H1 (cell line): ENCODE measurements around the gene ZFAND3.

ENCODE experiments used
- BCL11A ChIP-seq, 2 experiments: IDR thresholded peaks; one replicate each; pipeline ENCODE4 v1.6.1; 2011; ENCODE audit warnings: low read depth in 2 of 2, low read length in 2 of 2, mild to moderate bottlenecking in 2 of 2
- BRCA1 ChIP-seq: IDR thresholded peaks from 2 replicates; pipeline ENCODE4 v1.6.1; 2012; ENCODE audit warnings: low read depth, low read length, improper control_type of control experiment
- CEBPB ChIP-seq: IDR thresholded peaks from 2 replicates; pipeline ENCODE4 v1.6.1; 2012; ENCODE audit warnings: low read depth, low read length
- E2F6 ChIP-seq: IDR thresholded peaks from 2 replicates; pipeline ENCODE4 v1.6.1; 2012; ENCODE audit warnings: inconsistent platforms
- JUND ChIP-seq: IDR thresholded peaks from 2 replicates; pipeline ENCODE4 v1.6.1; 2011; ENCODE audit warnings: mild to moderate bottlenecking, improper control_type of control experiment, low read length
- POLR2A ChIP-seq, 2 experiments: IDR thresholded peaks; 1 replicate in 1 of 2; 2 replicates in 1 of 2; pipeline ENCODE4 v1.6.1; 2011; ENCODE audit warnings: low read depth in 2 of 2, low read length in 2 of 2, mild to moderate bottlenecking in 2 of 2; ENCODE audit errors: control extremely low read depth in 1 of 2
- POLR2AphosphoS5 ChIP-seq: IDR thresholded peaks from 2 replicates; pipeline ENCODE4 v1.6.1; 2011; ENCODE audit warnings: low read depth, low read length
- SAP30 ChIP-seq: fragments of 300-600 bp; sonication (generic); IDR thresholded peaks from 2 replicates; pipeline ENCODE4 v1.7.1; 2012; ENCODE audit warnings: low read length, moderate library complexity, mild to moderate bottlenecking, inconsistent platforms; ENCODE audit not compliant: insufficient read depth, insufficient replicate concordance
- SIN3A ChIP-seq, 2 experiments: IDR thresholded peaks in 1 of 2; conservative IDR thresholded peaks in 1 of 2; 2 replicates each; pipeline ENCODE4 v1.6.1; 2011 to 2012; ENCODE audit warnings: low read length in 2 of 2, improper control_type of control experiment in 1 of 2, low read depth in 1 of 2, mild to moderate bottlenecking in 1 of 2
- TF ChIP-seq, protein P1 (sequence below), 3 experiments: IDR thresholded peaks; 1 replicate in 2 of 3; 2 replicates in 1 of 3; pipeline versions ENCODE4 v1.5.1 to v1.6.1; 2011; ENCODE audit warnings: low read length in 3 of 3, mild to moderate bottlenecking in 3 of 3, inconsistent platforms in 2 of 3, low read depth in 1 of 3, moderate library complexity in 1 of 3; ENCODE audit not compliant: insufficient read depth in 1 of 3; ENCODE audit errors: control extremely low read depth in 1 of 3
- TF ChIP-seq, protein P2 (sequence below): IDR thresholded peaks from 2 replicates; pipeline ENCODE4 v1.6.1; 2011; ENCODE audit warnings: low read length, improper control_type of control experiment
- TF ChIP-seq, protein P3 (sequence below): IDR thresholded peaks from 2 replicates; pipeline ENCODE4 v1.6.1; 2012; ENCODE audit warnings: inconsistent platforms

- TF ChIP-seq, protein P1, sequence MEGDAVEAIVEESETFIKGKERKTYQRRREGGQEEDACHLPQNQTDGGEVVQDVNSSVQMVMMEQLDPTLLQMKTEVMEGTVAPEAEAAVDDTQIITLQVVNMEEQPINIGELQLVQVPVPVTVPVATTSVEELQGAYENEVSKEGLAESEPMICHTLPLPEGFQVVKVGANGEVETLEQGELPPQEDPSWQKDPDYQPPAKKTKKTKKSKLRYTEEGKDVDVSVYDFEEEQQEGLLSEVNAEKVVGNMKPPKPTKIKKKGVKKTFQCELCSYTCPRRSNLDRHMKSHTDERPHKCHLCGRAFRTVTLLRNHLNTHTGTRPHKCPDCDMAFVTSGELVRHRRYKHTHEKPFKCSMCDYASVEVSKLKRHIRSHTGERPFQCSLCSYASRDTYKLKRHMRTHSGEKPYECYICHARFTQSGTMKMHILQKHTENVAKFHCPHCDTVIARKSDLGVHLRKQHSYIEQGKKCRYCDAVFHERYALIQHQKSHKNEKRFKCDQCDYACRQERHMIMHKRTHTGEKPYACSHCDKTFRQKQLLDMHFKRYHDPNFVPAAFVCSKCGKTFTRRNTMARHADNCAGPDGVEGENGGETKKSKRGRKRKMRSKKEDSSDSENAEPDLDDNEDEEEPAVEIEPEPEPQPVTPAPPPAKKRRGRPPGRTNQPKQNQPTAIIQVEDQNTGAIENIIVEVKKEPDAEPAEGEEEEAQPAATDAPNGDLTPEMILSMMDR (IDR thresholded peaks at IDR 0.05; ENCODE audit: control extremely low read depth in 1 of 3, insufficient read depth in 1 of 3, low read depth in 1 of 3, low read length in 3 of 3): no peak
- TF ChIP-seq E2F6: no peak
- no peak for TF ChIP-seq POLR2AphosphoS5
- TF ChIP-seq BRCA1: no peak
- TF ChIP-seq, protein P2, sequence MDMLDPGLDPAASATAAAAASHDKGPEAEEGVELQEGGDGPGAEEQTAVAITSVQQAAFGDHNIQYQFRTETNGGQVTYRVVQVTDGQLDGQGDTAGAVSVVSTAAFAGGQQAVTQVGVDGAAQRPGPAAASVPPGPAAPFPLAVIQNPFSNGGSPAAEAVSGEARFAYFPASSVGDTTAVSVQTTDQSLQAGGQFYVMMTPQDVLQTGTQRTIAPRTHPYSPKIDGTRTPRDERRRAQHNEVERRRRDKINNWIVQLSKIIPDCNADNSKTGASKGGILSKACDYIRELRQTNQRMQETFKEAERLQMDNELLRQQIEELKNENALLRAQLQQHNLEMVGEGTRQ: no peak
- TF ChIP-seq, protein P3, sequence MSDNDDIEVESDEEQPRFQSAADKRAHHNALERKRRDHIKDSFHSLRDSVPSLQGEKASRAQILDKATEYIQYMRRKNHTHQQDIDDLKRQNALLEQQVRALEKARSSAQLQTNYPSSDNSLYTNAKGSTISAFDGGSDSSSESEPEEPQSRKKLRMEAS: no peak
- no peak for TF ChIP-seq CEBPB
- TF ChIP-seq JUND: no peak
- TF ChIP-seq SIN3A (conservative IDR thresholded peaks at IDR 0.05 in 1 of 2, IDR thresholded peaks at IDR 0.05 in 1 of 2; ENCODE audit: low read depth in 1 of 2, low read length in 2 of 2): no peak
- TF ChIP-seq POLR2A (IDR thresholded peaks at IDR 0.05; ENCODE audit: control extremely low read depth in 1 of 2, low read depth in 2 of 2, low read length in 2 of 2): no peak
- TF ChIP-seq SAP30: no peak
- TF ChIP-seq BCL11A (IDR thresholded peaks at IDR 0.05; ENCODE audit: low read depth in 2 of 2, low read length in 2 of 2): no peak
These were observed 171.4 kb downstream of the ZFAND3 start for GRCh38 chr6:37990762-37991525.
